AG10803 (cell line): ENCODE results near the gene SHROOM1.
"Not testable (repeated sequence)": the region's sequence is repeated elsewhere in the genome, so short reads cannot be mapped to it uniquely, and the experiment has no call there.

ENCODE experiments used
- DNase-seq: peaks from one replicate; pipeline ENCODE4 v3.0.0; 2010; ENCODE audit warnings: low read depth
- H3K4me3 ChIP-seq: 2 replicates; pipeline ENCODE4 v1.5.1; 2011; ENCODE audit warnings: mild to moderate bottlenecking, low read length, control low read depth
- CTCF ChIP-seq: conservative IDR thresholded peaks from 2 replicates; pipeline ENCODE4 v1.5.1; 2011; ENCODE audit warnings: mild to moderate bottlenecking, low read length, control low read depth, inconsistent platforms

Gene SHROOM1

GRCh38 chr5:132865668-132866341, 35.4 kb upstream of the SHROOM1 start:
- peak overlapping the region; percentile 94 for H3K4me3 ChIP-seq
- DNase-seq: no peak
- no peak for TF ChIP-seq CTCF

- no peak for DNase-seq
- no peak for TF ChIP-seq CTCF
- no peak overlapping the region for H3K4me3 ChIP-seq
These were observed 30.3 kb upstream of the SHROOM1 start for GRCh38 chr5:132860742-132861141.

- DNase-seq: no peak
- H3K4me3 ChIP-seq: no peak overlapping the region
- TF ChIP-seq CTCF: no peak
These were observed 29.5 kb upstream of the SHROOM1 start for GRCh38 chr5:132859889-132860437.

GRCh38 chr5:132856011-132856410, 25.6 kb upstream of the SHROOM1 start:
- TF ChIP-seq CTCF: no peak
- no peak overlapping the region for H3K4me3 ChIP-seq
- no peak for DNase-seq

GRCh38 chr5:132854992-132855391, 24.5 kb upstream of the SHROOM1 start:
- DNase-seq, H3K4me3 ChIP-seq: not testable (repeated sequence)

GRCh38 chr5:132854301-132854700, 23.9 kb upstream of the SHROOM1 start:
- no peak overlapping the region for H3K4me3 ChIP-seq
- TF ChIP-seq CTCF: no peak
- DNase-seq: no peak

GRCh38 chr5:132853790-132854189, 23.3 kb upstream of the SHROOM1 start:
- DNase-seq: no peak
- no peak overlapping the region for H3K4me3 ChIP-seq
- TF ChIP-seq CTCF: no peak
